GM21576 (cell line): ENCODE results near the gene STAG3.
A peak's percentile ranks its signal among the peaks of the same experiment; 100 is the strongest.
"Not testable (repeated sequence)": the region's sequence is repeated elsewhere in the genome, so short reads cannot be mapped to it uniquely, and the experiment has no call there.

ENCODE experiments used
- ATAC-seq: cut with Tn5 transposase; IDR thresholded peaks from one replicate; pipeline ENCODE4 v1.9.1; 2021; ENCODE audit warnings: mild to moderate bottlenecking, moderate library complexity; ENCODE audit not compliant: unreplicated experiment

STAG3 gene

GRCh38 chr7:100171840-100172239 is 5.9 kb upstream of the STAG3 start:
- ATAC-seq, result no peak

GRCh38 chr7:100173806-100174495 is 3.8 kb upstream of the STAG3 start:
- ATAC-seq, result no peak

- ATAC-seq, result no peak
Observed at GRCh38 chr7:100174582-100174981, 3.1 kb upstream of the STAG3 start.

GRCh38 chr7:100175296-100175935 is 2.3 kb upstream of the STAG3 start:
- ATAC-seq, result no peak

- no peak for ATAC-seq
Observed at GRCh38 chr7:100176096-100177044, 1.3 kb upstream of the STAG3 start.

- not testable (repeated sequence) for ATAC-seq
Observed at GRCh38 chr7:100180084-100180483, 2.4 kb downstream of the STAG3 start.

- ATAC-seq, result not testable (repeated sequence)
Observed at GRCh38 chr7:100182616-100183015, 4.9 kb downstream of the STAG3 start.

- ATAC-seq, result not testable (repeated sequence)
Observed at GRCh38 chr7:100183090-100183489, 5.4 kb downstream of the STAG3 start.

- no peak for ATAC-seq
Observed at GRCh38 chr7:100185726-100186125, 8.0 kb downstream of the STAG3 start.

- no peak for ATAC-seq
Observed at GRCh38 chr7:100189061-100189460, 11.3 kb downstream of the STAG3 start.

- ATAC-seq, result no peak
Observed at GRCh38 chr7:100190048-100190711, 12.5 kb downstream of the STAG3 start.

- ATAC-seq, result no peak
Observed at GRCh38 chr7:100191775-100192174, 14.1 kb downstream of the STAG3 start.

- not testable (repeated sequence) for ATAC-seq
Observed at GRCh38 chr7:100192281-100192862, 14.7 kb downstream of the STAG3 start.

GRCh38 chr7:100192969-100193368 is 15.3 kb downstream of the STAG3 start:
- ATAC-seq, result no peak

GRCh38 chr7:100195222-100195621 is 17.5 kb downstream of the STAG3 start:
- ATAC-seq, result no peak

- ATAC-seq, result not testable (repeated sequence)
Observed at GRCh38 chr7:100195901-100196322, 18.2 kb downstream of the STAG3 start.

GRCh38 chr7:100198266-100198665 is 20.5 kb downstream of the STAG3 start:
- no peak for ATAC-seq

- no peak for ATAC-seq
Observed at GRCh38 chr7:100200693-100201092, 23.0 kb downstream of the STAG3 start.

- no peak for ATAC-seq
Observed at GRCh38 chr7:100204454-100204853, 26.7 kb downstream of the STAG3 start.

- ATAC-seq, result peak; percentile 66
Observed at GRCh38 chr7:100208911-100209408, 31.2 kb downstream of the STAG3 start.
